K562 (cell line): ENCODE data around the gene TUBD1. TPM values are rescaled to one million over a fixed set of nuclear protein-coding genes. Genes with fewer than 3 reads are reported as not detected.

Experiments
- CEBPB ChIP-seq: fragments of 450-650 bp; IDR thresholded peaks from 2 replicates; pipeline ENCODE4 v1.6.1; 2016; ENCODE audit warnings: missing genetic modification characterization, missing compliant biosample characterization
- CREBBP ChIP-seq: IDR thresholded peaks from one replicate; pipeline ENCODE4 v1.6.1; 2012; ENCODE audit warnings: low read depth, mild to moderate bottlenecking, control low read depth, inconsistent platforms, low read length
- DLX4 ChIP-seq: fragments of 250-450 bp; sonication (Bioruptor Pico); IDR thresholded peaks from 2 replicates; pipeline ENCODE4 v1.6.1; 2021; ENCODE audit warnings: mild to moderate bottlenecking
- E2F8 ChIP-seq: fragments of 450-650 bp; IDR thresholded peaks from 2 replicates; pipeline ENCODE4 v1.7.1; 2018; ENCODE audit warnings: mild to moderate bottlenecking, low read depth; ENCODE audit not compliant: partially characterized antibody
- FOXM1 ChIP-seq, 2 experiments: fragments of 450-650 bp in 1 of 2; sonication (generic) in 1 of 2; formaldehyde crosslinking in 1 of 2; IDR thresholded peaks; 2 replicates each; pipeline versions ENCODE4 v1.6.1 to v1.9.0; 2017 to 2022; ENCODE audit warnings: low read depth in 2 of 2, mild to moderate bottlenecking in 2 of 2, missing genetic modification reagents in 1 of 2, moderate library complexity in 1 of 2
- FUS ChIP-seq: fragments of 200-400 bp; formaldehyde crosslinking; optimal IDR thresholded peaks from 2 replicates; pipeline ENCODE3; 2017; ENCODE audit warnings: low read depth, low read length
- GMEB1 ChIP-seq: fragments of 250-450 bp; sonication (Bioruptor Pico); IDR thresholded peaks from 2 replicates; pipeline ENCODE4 v1.4.0; 2020; ENCODE audit warnings: mild to moderate bottlenecking
- GTF2A2 ChIP-seq: IDR thresholded peaks from 2 replicates; pipeline ENCODE4 v1.6.1; 2016; ENCODE audit warnings: mild to moderate bottlenecking, missing genetic modification characterization, missing compliant biosample characterization
- IRF2 ChIP-seq: sonication (generic); formaldehyde crosslinking; IDR thresholded peaks from 2 replicates; pipeline ENCODE4 v1.8.1; 2022; ENCODE audit warnings: mild to moderate bottlenecking, missing genetic modification reagents
- MBD2 ChIP-seq: sonication (generic); IDR thresholded peaks from 2 replicates; pipeline ENCODE4 v1.6.1; 2016; ENCODE audit warnings: low read depth, borderline replicate concordance
- MTA1 ChIP-seq: fragments of 450-650 bp; IDR thresholded peaks from 2 replicates; pipeline ENCODE4 v1.6.1; 2017; ENCODE audit warnings: borderline replicate concordance
- NELFE ChIP-seq: IDR thresholded peaks from 2 replicates; pipeline ENCODE4 v1.6.1; 2011; ENCODE audit warnings: mild to moderate bottlenecking; ENCODE audit not compliant: insufficient read depth, insufficient read length
- NFE2L1 ChIP-seq: fragments of 450-650 bp; IDR thresholded peaks from 2 replicates; pipeline ENCODE4 v1.6.1; 2016; ENCODE audit warnings: missing genetic modification characterization, low read depth, mild to moderate bottlenecking, missing compliant biosample characterization, moderate library complexity, borderline replicate concordance
- NFRKB ChIP-seq: fragments of 450-650 bp; IDR thresholded peaks from 2 replicates; pipeline ENCODE4 v1.6.1; 2016; ENCODE audit warnings: low read depth
- PPARD ChIP-seq: fragments of 250-450 bp; sonication (Bioruptor Pico); IDR thresholded peaks from 2 replicates; pipeline ENCODE4 v1.8.0; 2022; ENCODE audit warnings: inconsistent platforms, mild to moderate bottlenecking, moderate library complexity
- PTRF ChIP-seq: fragments of 450-650 bp; IDR thresholded peaks from 2 replicates; pipeline ENCODE4 v1.6.1; 2016; ENCODE audit warnings: mild to moderate bottlenecking, missing genetic modification characterization, missing compliant biosample characterization
- PYGO2 ChIP-seq: fragments of 450-650 bp; IDR thresholded peaks from 2 replicates; pipeline ENCODE4 v1.6.1; 2016; ENCODE audit warnings: mild to moderate bottlenecking, missing genetic modification characterization, moderate library complexity, missing compliant biosample characterization
- RFX1 ChIP-seq: fragments of 450-650 bp; IDR thresholded peaks from 2 replicates; pipeline ENCODE4 v1.6.1; 2016; ENCODE audit warnings: mild to moderate bottlenecking, moderate library complexity
- RFX5 ChIP-seq: IDR thresholded peaks from 2 replicates; pipeline ENCODE4 v1.6.1; 2011; ENCODE audit warnings: low read depth, mild to moderate bottlenecking, improper control_type of control experiment, low read length
- SMARCB1 ChIP-seq: IDR thresholded peaks from 2 replicates; pipeline ENCODE4 v1.6.1; 2011; ENCODE audit warnings: improper control_type of control experiment, low read depth; ENCODE audit not compliant: insufficient read length
- SP1 ChIP-seq: sonication (generic); formaldehyde crosslinking; IDR thresholded peaks from 2 replicates; pipeline ENCODE4 v1.8.1; 2022; ENCODE audit warnings: mild to moderate bottlenecking, missing genetic modification reagents
- TEAD1 ChIP-seq, 2 experiments: fragments of 450-650 bp in 1 of 2; sonication (generic) in 1 of 2; formaldehyde crosslinking; IDR thresholded peaks; 2 replicates each; pipeline versions ENCODE4 v1.4.0 to v1.8.0; 2020 to 2022; ENCODE audit warnings: mild to moderate bottlenecking in 2 of 2, missing genetic modification reagents in 1 of 2
- XRCC3 ChIP-seq: fragments of 450-650 bp; IDR thresholded peaks from 2 replicates; pipeline ENCODE4 v1.6.1; 2017; ENCODE audit warnings: mild to moderate bottlenecking, moderate library complexity
- ZFP1 ChIP-seq: fragments of 450-650 bp; formaldehyde crosslinking; IDR thresholded peaks from 2 replicates; pipeline ENCODE4 v1.4.0; 2020; ENCODE audit warnings: mild to moderate bottlenecking, mixed read lengths
- ZNF707 ChIP-seq: fragments of 250-450 bp; sonication (Bioruptor Pico); conservative IDR thresholded peaks from 2 replicates; pipeline ENCODE4 v1.8.0; 2022; ENCODE audit warnings: inconsistent platforms, mild to moderate bottlenecking, moderate library complexity
- polyA plus RNA-seq, 8 experiments: library from polyadenylated mRNA; depleted of rRNA in 4 of 8; stranded (reverse) in 5 of 8; unstranded in 3 of 8; fragments of >200 nt; fragmentation: Nextera tagmentation in 2 of 8; fragmentation: Illumina TruSeq in 1 of 8; extraction: Ambion mirVana in 2 of 8; extraction: Trizol in 1 of 8; gene quantifications; 2 replicates each; pipeline versions ENCODE4 v1.2.1 to v1.2.3, GENCODE V29; 2011 to 2014; ENCODE audit warnings: inconsistent platforms in 1 of 8, missing spikeins in 1 of 8
- total RNA-seq, 7 experiments: library from RNA; depleted of rRNA in 6 of 7; stranded (reverse); fragments of >200 nt in 6 of 7; fragmentation: Illumina TruSeq in 2 of 7; extraction: Trizol in 2 of 7; gene quantifications; 2 replicates each; pipeline versions ENCODE4 v1.2.1 to v1.2.3, GENCODE V29; 2011 to 2021; ENCODE audit warnings: low replicate concordance in 1 of 7

Gene TUBD1
- total and polyA plus RNA-seq, 9 of the 15 experiments (the other 6 are each of a cell fraction or from before 2014, with no cell fraction given), result 10.8 to 35.3 (median 17.9) TPM

- no peak for TF ChIP-seq IRF2 (CRISPR knock-in tag)
- no peak for TF ChIP-seq GMEB1 (CRISPR knock-in tag)
- TF ChIP-seq CREBBP, result no peak
- TF ChIP-seq NFE2L1, result peak; percentile 35; the same call in 1 of the 2 replicates
- peak; percentile 55 for TF ChIP-seq E2F8
- no peak for TF ChIP-seq FOXM1 (IDR thresholded peaks at IDR 0.05; ENCODE audit: low read depth)
- TF ChIP-seq FOXM1 (CRISPR knock-in tag; IDR thresholded peaks at IDR 0.05; ENCODE audit: low read depth), result no peak
- TF ChIP-seq ZFP1 (CRISPR knock-in tag), result no peak
- TF ChIP-seq CEBPB (tag), result peak; percentile 88
- no peak for TF ChIP-seq RFX5
- TF ChIP-seq TEAD1 (CRISPR knock-in tag; IDR thresholded peaks at IDR 0.05), result peak in 1 of 2 experiments; percentile 88; a peak in 2 of 4 replicates
- TF ChIP-seq SP1 (CRISPR knock-in tag), result peak; percentile 32; the same call in 1 of the 2 replicates
- TF ChIP-seq MTA1, result 0 out of 2 replicates have a peak, but pooled peaks have one; percentile 12
- TF ChIP-seq MBD2, result peak; percentile 50; the same call in 1 of the 2 replicates
- no peak for TF ChIP-seq SMARCB1
- TF ChIP-seq DLX4 (CRISPR knock-in tag), result no peak
- TF ChIP-seq NFRKB, result peak; percentile 26; the same call in 1 of the 2 replicates
- no peak for TF ChIP-seq PPARD (CRISPR knock-in tag)
- peak; percentile 31; the same call in 1 of the 2 replicates for TF ChIP-seq RFX1
- TF ChIP-seq FUS, result no peak
- TF ChIP-seq PTRF (tag), result peak; percentile 47; the same call in 1 of the 2 replicates
- TF ChIP-seq NELFE, result no peak
- TF ChIP-seq ZNF707, result no peak
- peak; percentile 0; the same call in 1 of the 2 replicates for TF ChIP-seq GTF2A2 (tag)
- TF ChIP-seq XRCC3, result no peak
- peak; percentile 84 for TF ChIP-seq PYGO2 (tag)
These were observed 55.3 kb downstream of the TUBD1 start (continued) for GRCh38 chr17:59837308-59838051.
